ENCODE results near the gene CEP70.
"Not testable (repeated sequence)": the region's sequence is repeated elsewhere in the genome, so short reads cannot be mapped to it uniquely, and the experiment has no call there.

GRCh38 chr3:138569624-138570023, 24.4 kb downstream of the CEP70 start:
- TF ChIP-seq CTCF (IDR thresholded peaks at IDR 0.05; ENCODE audit: insufficient read depth, low read length); GABPA (IDR thresholded peaks at IDR 0.05; ENCODE audit: low read depth); POLR2AphosphoS5 (IDR thresholded peaks at IDR 0.05; ENCODE audit: low read depth): not testable (repeated sequence)
